ENCODE data around the gene LRRC34.

LRRC34 gene

DNA sequence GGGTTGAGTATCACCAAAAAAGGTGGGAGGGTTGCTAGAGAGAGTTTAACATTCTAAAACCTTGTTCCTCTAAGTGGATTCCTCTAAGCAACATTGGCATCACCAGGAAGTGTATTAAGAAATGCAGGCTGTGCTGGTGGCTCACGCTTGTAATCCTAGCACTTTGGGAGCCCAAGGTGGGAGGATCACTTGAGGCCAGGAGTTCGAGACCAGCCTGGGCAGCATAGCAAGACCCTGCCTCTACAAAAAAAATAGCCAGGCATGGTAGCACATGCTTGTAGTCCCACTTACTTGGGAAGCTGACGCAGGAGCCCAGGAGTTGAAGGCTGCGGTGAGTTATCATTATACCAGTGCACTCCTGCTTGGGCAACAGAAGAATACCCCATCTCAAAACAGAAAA lies 34.9 kb downstream of the LRRC34 start:
- TF ChIP-seq TAF1 (IDR thresholded peaks at IDR 0.05; ENCODE audit: low read depth): no peak
- no peak for TF ChIP-seq NFIC (IDR thresholded peaks at IDR 0.05)
- no peak for TF ChIP-seq ZBTB7A (IDR thresholded peaks at IDR 0.05; ENCODE audit: low read depth)
- no peak for TF ChIP-seq YY1 (IDR thresholded peaks at IDR 0.05; ENCODE audit: low read depth)
- no peak for TF ChIP-seq TEAD4 (IDR thresholded peaks at IDR 0.05)
- no peak for TF ChIP-seq TCF12 (IDR thresholded peaks at IDR 0.05; ENCODE audit: low read depth)
- TF ChIP-seq EGR1 (IDR thresholded peaks at IDR 0.05): no peak
- TF ChIP-seq, protein P1, sequence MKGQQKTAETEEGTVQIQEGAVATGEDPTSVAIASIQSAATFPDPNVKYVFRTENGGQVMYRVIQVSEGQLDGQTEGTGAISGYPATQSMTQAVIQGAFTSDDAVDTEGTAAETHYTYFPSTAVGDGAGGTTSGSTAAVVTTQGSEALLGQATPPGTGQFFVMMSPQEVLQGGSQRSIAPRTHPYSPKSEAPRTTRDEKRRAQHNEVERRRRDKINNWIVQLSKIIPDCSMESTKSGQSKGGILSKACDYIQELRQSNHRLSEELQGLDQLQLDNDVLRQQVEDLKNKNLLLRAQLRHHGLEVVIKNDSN (IDR thresholded peaks at IDR 0.05): no peak
- no peak for TF ChIP-seq RAD21 (IDR thresholded peaks at IDR 0.05; ENCODE audit: low read depth)
- no peak for TF ChIP-seq FOXM1 (IDR thresholded peaks at IDR 0.05; ENCODE audit: borderline replicate concordance, low read depth)
- TF ChIP-seq, protein P2, sequence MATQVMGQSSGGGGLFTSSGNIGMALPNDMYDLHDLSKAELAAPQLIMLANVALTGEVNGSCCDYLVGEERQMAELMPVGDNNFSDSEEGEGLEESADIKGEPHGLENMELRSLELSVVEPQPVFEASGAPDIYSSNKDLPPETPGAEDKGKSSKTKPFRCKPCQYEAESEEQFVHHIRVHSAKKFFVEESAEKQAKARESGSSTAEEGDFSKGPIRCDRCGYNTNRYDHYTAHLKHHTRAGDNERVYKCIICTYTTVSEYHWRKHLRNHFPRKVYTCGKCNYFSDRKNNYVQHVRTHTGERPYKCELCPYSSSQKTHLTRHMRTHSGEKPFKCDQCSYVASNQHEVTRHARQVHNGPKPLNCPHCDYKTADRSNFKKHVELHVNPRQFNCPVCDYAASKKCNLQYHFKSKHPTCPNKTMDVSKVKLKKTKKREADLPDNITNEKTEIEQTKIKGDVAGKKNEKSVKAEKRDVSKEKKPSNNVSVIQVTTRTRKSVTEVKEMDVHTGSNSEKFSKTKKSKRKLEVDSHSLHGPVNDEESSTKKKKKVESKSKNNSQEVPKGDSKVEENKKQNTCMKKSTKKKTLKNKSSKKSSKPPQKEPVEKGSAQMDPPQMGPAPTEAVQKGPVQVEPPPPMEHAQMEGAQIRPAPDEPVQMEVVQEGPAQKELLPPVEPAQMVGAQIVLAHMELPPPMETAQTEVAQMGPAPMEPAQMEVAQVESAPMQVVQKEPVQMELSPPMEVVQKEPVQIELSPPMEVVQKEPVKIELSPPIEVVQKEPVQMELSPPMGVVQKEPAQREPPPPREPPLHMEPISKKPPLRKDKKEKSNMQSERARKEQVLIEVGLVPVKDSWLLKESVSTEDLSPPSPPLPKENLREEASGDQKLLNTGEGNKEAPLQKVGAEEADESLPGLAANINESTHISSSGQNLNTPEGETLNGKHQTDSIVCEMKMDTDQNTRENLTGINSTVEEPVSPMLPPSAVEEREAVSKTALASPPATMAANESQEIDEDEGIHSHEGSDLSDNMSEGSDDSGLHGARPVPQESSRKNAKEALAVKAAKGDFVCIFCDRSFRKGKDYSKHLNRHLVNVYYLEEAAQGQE (IDR thresholded peaks at IDR 0.05; ENCODE audit: low read depth): no peak
- no peak for TF ChIP-seq EP300 (IDR thresholded peaks at IDR 0.05; ENCODE audit: borderline replicate concordance)
- TF ChIP-seq, protein P3, sequence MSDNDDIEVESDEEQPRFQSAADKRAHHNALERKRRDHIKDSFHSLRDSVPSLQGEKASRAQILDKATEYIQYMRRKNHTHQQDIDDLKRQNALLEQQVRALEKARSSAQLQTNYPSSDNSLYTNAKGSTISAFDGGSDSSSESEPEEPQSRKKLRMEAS (IDR thresholded peaks at IDR 0.05): no peak
- no peak for TF ChIP-seq CEBPB (IDR thresholded peaks at IDR 0.05)
- TF ChIP-seq CREB1 (IDR thresholded peaks at IDR 0.05; ENCODE audit: low read depth): no peak

DNA sequence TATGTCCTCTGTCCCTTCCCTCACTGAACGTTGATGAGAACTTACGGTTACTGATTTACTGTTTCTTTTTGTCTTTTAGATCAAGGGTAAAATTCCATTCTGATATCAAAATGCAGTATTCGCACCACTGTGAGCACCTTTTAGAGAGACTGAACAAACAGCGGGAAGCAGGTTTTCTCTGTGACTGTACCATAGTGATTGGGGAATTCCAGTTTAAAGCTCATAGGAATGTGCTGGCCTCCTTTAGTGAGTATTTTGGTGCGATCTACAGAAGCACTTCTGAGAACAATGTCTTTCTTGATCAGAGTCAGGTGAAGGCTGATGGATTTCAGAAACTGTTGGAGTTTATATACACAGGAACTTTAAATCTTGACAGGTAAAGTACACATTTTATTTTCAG lies 38.5 kb downstream of the LRRC34 start:
- TF ChIP-seq YY1 (IDR thresholded peaks at IDR 0.05; ENCODE audit: low read depth) (no peak), CREB1 (IDR thresholded peaks at IDR 0.05; ENCODE audit: low read depth) (no peak), TEAD4 (IDR thresholded peaks at IDR 0.05) (no peak), EP300 (IDR thresholded peaks at IDR 0.05; ENCODE audit: borderline replicate concordance) (no peak)

DNA sequence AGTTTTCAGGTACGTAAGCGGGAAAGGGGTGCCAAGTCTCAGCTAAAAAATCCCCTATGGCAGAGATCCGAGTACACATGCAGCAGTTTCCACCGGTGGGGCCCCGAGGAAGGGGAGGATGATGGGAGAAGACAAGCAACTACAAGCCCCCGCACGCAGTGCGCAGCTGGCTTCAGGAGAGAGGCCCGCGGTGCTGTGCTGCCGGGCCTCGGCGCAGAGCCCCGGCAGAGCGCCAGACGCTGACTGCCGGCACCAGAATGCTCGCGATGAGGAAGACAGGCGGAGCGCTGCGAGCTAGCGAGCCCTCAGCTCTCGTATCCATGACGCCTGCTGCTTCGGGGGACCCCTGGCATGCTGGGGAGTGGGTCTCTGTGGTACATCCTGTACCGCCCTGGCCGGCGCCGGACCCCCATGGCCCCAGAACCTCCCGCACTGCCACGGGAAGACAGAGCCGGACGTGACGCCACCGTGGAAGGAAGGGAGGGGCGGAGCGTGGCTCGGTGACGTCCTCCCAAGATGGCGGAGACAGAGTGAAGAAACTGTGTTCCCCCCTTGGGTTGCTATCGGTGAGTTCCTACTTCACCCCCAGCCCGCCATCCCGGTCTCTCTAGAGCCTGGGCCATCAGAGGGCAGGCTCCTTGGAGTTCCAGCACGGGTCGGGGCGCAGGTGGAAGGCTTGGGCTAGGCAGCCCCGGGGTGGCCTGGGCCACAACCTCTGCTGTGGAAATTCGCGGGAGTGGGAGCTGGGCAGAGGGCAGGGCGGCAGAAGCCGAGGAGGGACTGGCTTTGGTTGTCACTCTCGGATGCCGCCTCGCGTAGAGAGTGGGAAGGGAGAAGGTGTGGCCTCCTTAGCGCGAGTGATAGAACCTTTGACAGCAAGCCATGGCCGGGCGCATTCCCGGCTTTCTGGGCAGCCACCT lies 39.5 kb downstream of the LRRC34 start, which contains the start of gene MYNN:
MYNN (plus strand) TSS at position 500 of the 920 bp plus-strand sequence. CDS start 900 bp downstream, outside the sequence.
- TF ChIP-seq, protein P1 (IDR thresholded peaks at IDR 0.05): no peak
- TF ChIP-seq CREB1 (IDR thresholded peaks at IDR 0.05; ENCODE audit: low read depth) (peak; percentile 93), RAD21 (IDR thresholded peaks at IDR 0.05; ENCODE audit: low read depth) (no peak), EP300 (IDR thresholded peaks at IDR 0.05; ENCODE audit: borderline replicate concordance) (peak; percentile 50; the same call in 1 of the 2 replicates), TCF12 (IDR thresholded peaks at IDR 0.05; ENCODE audit: low read depth) (peak; percentile 70), EGR1 (IDR thresholded peaks at IDR 0.05) (peak; percentile 40; the same call in 1 of the 2 replicates), TEAD4 (IDR thresholded peaks at IDR 0.05) (peak; percentile 18), TAF1 (IDR thresholded peaks at IDR 0.05; ENCODE audit: low read depth) (peak; percentile 95), ZBTB7A (IDR thresholded peaks at IDR 0.05; ENCODE audit: low read depth) (peak; percentile 78), CEBPB (IDR thresholded peaks at IDR 0.05) (0 out of 2 replicates have a peak, but pooled peaks have one; percentile 8), FOXM1 (IDR thresholded peaks at IDR 0.05; ENCODE audit: borderline replicate concordance, low read depth) (peak; percentile 53; the same call in 1 of the 2 replicates), NFIC (IDR thresholded peaks at IDR 0.05) (peak; percentile 71), YY1 (IDR thresholded peaks at IDR 0.05; ENCODE audit: low read depth) (peak; percentile 97)
- TF ChIP-seq, protein P3 (IDR thresholded peaks at IDR 0.05): peak; percentile 55; the same call in 1 of the 2 replicates
- TF ChIP-seq, protein P2 (IDR thresholded peaks at IDR 0.05; ENCODE audit: low read depth): no peak

DNA sequence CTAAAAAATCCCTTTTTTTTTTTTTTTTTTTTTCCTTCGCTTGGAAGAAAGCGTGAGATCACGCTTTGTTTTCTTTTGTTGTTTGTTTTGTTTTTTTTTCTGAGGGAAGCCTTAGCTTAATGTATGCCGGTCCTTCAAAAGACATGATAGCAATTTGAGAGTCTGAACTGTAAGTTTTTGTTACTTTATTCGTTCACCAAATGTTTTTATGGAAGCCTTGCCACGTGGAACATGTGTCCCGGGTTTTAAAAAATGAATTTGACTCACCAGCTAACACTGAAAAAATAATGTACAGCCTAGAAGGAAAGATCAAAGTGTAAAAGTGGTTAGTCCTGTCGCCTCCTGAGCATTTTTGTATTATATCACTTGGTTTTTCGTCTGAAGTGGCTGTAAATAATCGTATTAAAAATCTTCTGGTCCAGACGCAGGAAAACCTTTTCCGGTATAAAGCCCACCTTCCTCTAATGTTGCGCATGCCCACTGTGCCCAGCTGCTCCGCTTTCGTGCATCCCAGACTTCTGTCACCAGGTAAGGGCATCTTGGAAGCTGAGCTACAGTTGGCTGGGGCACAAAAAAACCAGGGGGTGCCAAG lies 40.3 kb downstream of the LRRC34 start:
- peak; percentile 33; the same call in 1 of the 2 replicates for TF ChIP-seq CREB1 (IDR thresholded peaks at IDR 0.05; ENCODE audit: low read depth)
- peak; percentile 52; the same call in 1 of the 2 replicates for TF ChIP-seq YY1 (IDR thresholded peaks at IDR 0.05; ENCODE audit: low read depth)
- peak; percentile 38; the same call in 1 of the 2 replicates for TF ChIP-seq TCF12 (IDR thresholded peaks at IDR 0.05; ENCODE audit: low read depth)
- no peak; the same call in 1 of the 2 replicates for TF ChIP-seq TAF1 (IDR thresholded peaks at IDR 0.05; ENCODE audit: low read depth)
- TF ChIP-seq, protein P3 (IDR thresholded peaks at IDR 0.05): peak; percentile 96

Measured in Ishikawa (cell line).